Sciatic nerve (tissue), 2 donors: ENCODE measurements around the gene MNT. TPM values are rescaled to one million over a fixed set of nuclear protein-coding genes. Genes with fewer than 3 reads are reported as not detected.

Source experiments
- ATAC-seq: fragments of 200-7000 bp; cut with Tn5 transposase; one replicate; pipeline ENCODE4 v1.9.1; 2020; ENCODE audit warnings: mild to moderate bottlenecking, moderate library complexity
- DNase-seq: peaks from one replicate; pipeline ENCODE4 v3.0.0-alpha.2; 2020; ENCODE audit warnings: low spot score
- intact Hi-C: fragments of 100-400 bp; cut with DNase I; formaldehyde crosslinking; loops from one replicate; pipeline ENCODE4 v1.14.2; 2022
- total RNA-seq: library from RNA; stranded (reverse); fragmentation: NEBNext Ultra II Directional; extraction: Animal tissue kit (Norgen Biotek cat#: 25700); gene quantifications from one replicate; pipeline ENCODE4 v1.2.1, GENCODE V29; 2021
- donor health status: DM: no; HTN: no; CAD: no.
- donor health status: DM: no; HTN: no; CAD: no.

MNT gene
- total RNA-seq, 1 donor from 2014 or later = 37.7 TPM

GRCh38 chr17:2386400-2387085 is 14.3 kb downstream of the MNT start:
- ATAC-seq = no peak

GRCh38 chr17:2385240-2386210 is 15.3 kb downstream of the MNT start:
- ATAC-seq = no peak
- intact Hi-C loops = no loop called here
- DNase-seq = no peak

More at GRCh38 chr17:2386400-2387085, 14.3 kb downstream of the MNT start:
- DNase-seq = no peak
- intact Hi-C loops = no loop called here

- no peak for ATAC-seq
- intact Hi-C loops = no loop called here
- DNase-seq = no peak
These were observed 16.3 kb downstream of the MNT start for GRCh38 chr17:2384439-2385127.

GRCh38 chr17:2383628-2384167 is 17.2 kb downstream of the MNT start:
- intact Hi-C loops = no loop called here
- ATAC-seq (no peak), DNase-seq (no peak)

- no peak for ATAC-seq
- no peak for DNase-seq
- intact Hi-C loops = no loop called here
These were observed 19.8 kb downstream of the MNT start for GRCh38 chr17:2380950-2381649.

- no peak for ATAC-seq
- intact Hi-C loops = no loop called here
- DNase-seq = no peak
These were observed 20.5 kb downstream of the MNT start for GRCh38 chr17:2380226-2380922.

- DNase-seq (no peak), ATAC-seq (no peak)
- intact Hi-C loops = loop anchor here (5.0 kb wide), 1 partner anchor 38 kb away; no protein-coding TSS in a partner anchor
These were observed 21.2 kb downstream of the MNT start for GRCh38 chr17:2379489-2380225.

GRCh38 chr17:2378905-2379304 is 22.0 kb downstream of the MNT start:
- ATAC-seq = no peak
- intact Hi-C loops = loop anchor here (5.0 kb wide), 1 partner anchor 38 kb away; no protein-coding TSS in a partner anchor
- no peak for DNase-seq

GRCh38 chr17:2377659-2378058 is 23.2 kb downstream of the MNT start:
- DNase-seq (no peak), ATAC-seq (no peak)
- intact Hi-C loops = loop anchor here (5.0 kb wide), 1 partner anchor 40 kb away; no protein-coding TSS in a partner anchor

GRCh38 chr17:2376107-2376506 is 24.8 kb downstream of the MNT start:
- DNase-seq = no peak
- intact Hi-C loops = loop anchor here (5.0 kb wide), 1 partner anchor 41 kb away; no protein-coding TSS in a partner anchor
- ATAC-seq = no peak

- no peak for ATAC-seq
- intact Hi-C loops = loop anchor here (5.0 kb wide), 1 partner anchor 42 kb away; no protein-coding TSS in a partner anchor
These were observed 25.5 kb downstream of the MNT start for GRCh38 chr17:2375406-2375805.

GRCh38 chr17:2374549-2375285 is 26.1 kb downstream of the MNT start:
- intact Hi-C loops = loop anchor here (5.0 kb wide), 2 partner anchors 43 to 213 kb away; no protein-coding TSS in a partner anchor
- no peak for DNase-seq
- ATAC-seq = no peak

More at GRCh38 chr17:2375406-2375805, 25.5 kb downstream of the MNT start:
- no peak for DNase-seq

GRCh38 chr17:2373179-2373578 is 27.7 kb downstream of the MNT start:
- DNase-seq (no peak), ATAC-seq (no peak)
- intact Hi-C loops = loop anchor here (5.0 kb wide), 1 partner anchor 214 kb away; no protein-coding TSS in a partner anchor

- ATAC-seq (no peak), DNase-seq (no peak)
- intact Hi-C loops = loop anchor here (5.0 kb wide), 1 partner anchor 215 kb away; no protein-coding TSS in a partner anchor
These were observed 28.2 kb downstream of the MNT start for GRCh38 chr17:2372681-2373080.

- ATAC-seq (no peak), DNase-seq (no peak)
- intact Hi-C loops = loop anchor here (5.0 kb wide), 1 partner anchor 215 kb away; no protein-coding TSS in a partner anchor
These were observed 28.7 kb downstream of the MNT start for GRCh38 chr17:2372180-2372579.
